Gastroesophageal sphincter (tissue), 3 donors: Measurements from ENCODE around the gene SLX9.

ENCODE experiments used
- EP300 ChIP-seq: sonication (generic); formaldehyde crosslinking; IDR thresholded peaks from one replicate; pipeline ENCODE4 v1.6.1; 2017; ENCODE audit warnings: antibody characterized with exemption, mild to moderate bottlenecking
- POLR2A ChIP-seq, 2 donors: fragments of 450-650 bp; IDR thresholded peaks; one replicate each; pipeline ENCODE4 v1.6.1; 2017; ENCODE audit warnings: antibody characterized with exemption in 2 of 2, mild to moderate bottlenecking in 2 of 2, moderate library complexity in 1 of 2
- POLR2AphosphoS5 ChIP-seq: sonication (generic); formaldehyde crosslinking; IDR thresholded peaks from one replicate; pipeline ENCODE4 v1.6.1; 2017; ENCODE audit warnings: antibody characterized with exemption
- TF ChIP-seq, protein P1 (sequence below), 4 experiments: fragments of 200-600 bp in 2 of 4; fragments of 450-650 bp in 2 of 4; sonication (generic) in 1 of 4; IDR thresholded peaks; one replicate each; pipeline ENCODE4 v1.5.1; 2017 to 2019; ENCODE audit warnings: antibody characterized with exemption in 4 of 4, mild to moderate bottlenecking in 2 of 4, moderate library complexity in 2 of 4

DNA sequence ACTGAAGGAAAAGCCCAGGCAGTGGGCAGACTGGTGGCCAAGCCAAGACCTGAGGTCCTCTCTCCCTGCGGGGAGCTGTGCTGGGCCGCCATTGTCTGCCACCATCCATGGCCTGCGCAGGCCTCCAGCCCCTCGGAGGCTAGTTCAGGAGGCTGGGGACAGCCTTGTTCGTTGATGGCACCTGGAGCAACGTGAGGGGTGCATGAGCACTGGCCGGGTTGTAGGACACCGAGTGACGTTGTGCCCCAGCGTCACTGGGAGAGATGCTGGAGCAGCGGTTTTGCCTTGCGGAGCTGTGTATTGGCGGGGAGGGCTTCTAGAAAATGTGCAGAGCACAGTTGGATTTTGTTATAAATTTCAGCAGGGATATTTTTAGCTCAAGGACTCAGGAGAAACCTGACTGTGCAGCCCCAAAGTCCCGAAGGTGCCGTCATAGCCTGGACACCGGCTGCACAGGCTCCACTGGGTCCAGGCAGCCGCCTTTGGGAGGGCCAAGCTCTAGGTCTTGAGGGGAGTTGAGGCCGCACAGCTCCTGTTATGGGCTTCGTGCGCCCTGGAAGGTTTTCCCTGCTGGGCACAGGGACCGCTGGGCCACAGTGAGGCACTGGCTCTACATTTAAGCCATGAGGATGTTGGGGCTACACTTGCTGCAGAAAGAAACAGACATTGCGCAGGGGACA, 86.4 kb downstream of the SLX9 start:
- TF ChIP-seq, protein P1, sequence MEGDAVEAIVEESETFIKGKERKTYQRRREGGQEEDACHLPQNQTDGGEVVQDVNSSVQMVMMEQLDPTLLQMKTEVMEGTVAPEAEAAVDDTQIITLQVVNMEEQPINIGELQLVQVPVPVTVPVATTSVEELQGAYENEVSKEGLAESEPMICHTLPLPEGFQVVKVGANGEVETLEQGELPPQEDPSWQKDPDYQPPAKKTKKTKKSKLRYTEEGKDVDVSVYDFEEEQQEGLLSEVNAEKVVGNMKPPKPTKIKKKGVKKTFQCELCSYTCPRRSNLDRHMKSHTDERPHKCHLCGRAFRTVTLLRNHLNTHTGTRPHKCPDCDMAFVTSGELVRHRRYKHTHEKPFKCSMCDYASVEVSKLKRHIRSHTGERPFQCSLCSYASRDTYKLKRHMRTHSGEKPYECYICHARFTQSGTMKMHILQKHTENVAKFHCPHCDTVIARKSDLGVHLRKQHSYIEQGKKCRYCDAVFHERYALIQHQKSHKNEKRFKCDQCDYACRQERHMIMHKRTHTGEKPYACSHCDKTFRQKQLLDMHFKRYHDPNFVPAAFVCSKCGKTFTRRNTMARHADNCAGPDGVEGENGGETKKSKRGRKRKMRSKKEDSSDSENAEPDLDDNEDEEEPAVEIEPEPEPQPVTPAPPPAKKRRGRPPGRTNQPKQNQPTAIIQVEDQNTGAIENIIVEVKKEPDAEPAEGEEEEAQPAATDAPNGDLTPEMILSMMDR (IDR thresholded peaks at IDR 0.05) = no peak
- TF ChIP-seq POLR2A (IDR thresholded peaks at IDR 0.05) = no peak
- no peak for TF ChIP-seq POLR2AphosphoS5
- TF ChIP-seq EP300 = no peak
